Measurements from ENCODE around the gene AURKAIP1. TPM values are rescaled to one million over a fixed set of nuclear protein-coding genes. Genes with fewer than 3 reads are reported as not detected.

The AURKAIP1 gene
- polyA plus RNA-seq, 2 of the 4 experiments (the other 2 are of a cell fraction): 62.0 to 102 TPM

DNA sequence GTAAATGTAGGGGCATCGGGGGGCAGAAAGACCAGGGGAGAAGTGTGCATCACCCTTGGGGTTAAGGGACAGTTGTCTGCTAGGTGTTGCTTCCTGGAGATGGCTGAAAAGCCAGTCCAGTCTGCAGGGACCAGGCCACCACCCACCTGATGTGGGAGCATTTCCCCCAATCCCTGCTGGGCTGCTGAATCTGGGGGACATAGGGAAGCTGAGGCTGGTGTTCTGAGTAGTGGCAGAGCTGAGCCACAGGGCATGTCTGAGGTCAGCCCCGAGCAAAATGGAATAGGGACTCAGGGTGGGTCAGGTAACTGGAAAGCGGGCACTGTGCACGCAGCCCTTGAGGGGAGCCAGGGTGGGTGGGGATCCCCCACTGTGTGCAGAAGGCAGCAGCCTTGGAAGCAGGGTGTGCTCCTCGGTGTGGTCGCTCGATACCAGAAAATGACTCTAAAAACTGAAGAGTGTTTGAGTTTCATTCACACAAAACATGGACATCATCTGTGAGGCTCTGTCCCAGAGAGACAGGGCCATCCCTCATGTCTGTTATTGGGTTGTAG lies 26.5 kb upstream of the AURKAIP1 start (continued):
- TF ChIP-seq JUNB (IDR thresholded peaks at IDR 0.05): no peak
- TF ChIP-seq, protein P1, sequence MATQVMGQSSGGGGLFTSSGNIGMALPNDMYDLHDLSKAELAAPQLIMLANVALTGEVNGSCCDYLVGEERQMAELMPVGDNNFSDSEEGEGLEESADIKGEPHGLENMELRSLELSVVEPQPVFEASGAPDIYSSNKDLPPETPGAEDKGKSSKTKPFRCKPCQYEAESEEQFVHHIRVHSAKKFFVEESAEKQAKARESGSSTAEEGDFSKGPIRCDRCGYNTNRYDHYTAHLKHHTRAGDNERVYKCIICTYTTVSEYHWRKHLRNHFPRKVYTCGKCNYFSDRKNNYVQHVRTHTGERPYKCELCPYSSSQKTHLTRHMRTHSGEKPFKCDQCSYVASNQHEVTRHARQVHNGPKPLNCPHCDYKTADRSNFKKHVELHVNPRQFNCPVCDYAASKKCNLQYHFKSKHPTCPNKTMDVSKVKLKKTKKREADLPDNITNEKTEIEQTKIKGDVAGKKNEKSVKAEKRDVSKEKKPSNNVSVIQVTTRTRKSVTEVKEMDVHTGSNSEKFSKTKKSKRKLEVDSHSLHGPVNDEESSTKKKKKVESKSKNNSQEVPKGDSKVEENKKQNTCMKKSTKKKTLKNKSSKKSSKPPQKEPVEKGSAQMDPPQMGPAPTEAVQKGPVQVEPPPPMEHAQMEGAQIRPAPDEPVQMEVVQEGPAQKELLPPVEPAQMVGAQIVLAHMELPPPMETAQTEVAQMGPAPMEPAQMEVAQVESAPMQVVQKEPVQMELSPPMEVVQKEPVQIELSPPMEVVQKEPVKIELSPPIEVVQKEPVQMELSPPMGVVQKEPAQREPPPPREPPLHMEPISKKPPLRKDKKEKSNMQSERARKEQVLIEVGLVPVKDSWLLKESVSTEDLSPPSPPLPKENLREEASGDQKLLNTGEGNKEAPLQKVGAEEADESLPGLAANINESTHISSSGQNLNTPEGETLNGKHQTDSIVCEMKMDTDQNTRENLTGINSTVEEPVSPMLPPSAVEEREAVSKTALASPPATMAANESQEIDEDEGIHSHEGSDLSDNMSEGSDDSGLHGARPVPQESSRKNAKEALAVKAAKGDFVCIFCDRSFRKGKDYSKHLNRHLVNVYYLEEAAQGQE (IDR thresholded peaks at IDR 0.05): no peak

DNA sequence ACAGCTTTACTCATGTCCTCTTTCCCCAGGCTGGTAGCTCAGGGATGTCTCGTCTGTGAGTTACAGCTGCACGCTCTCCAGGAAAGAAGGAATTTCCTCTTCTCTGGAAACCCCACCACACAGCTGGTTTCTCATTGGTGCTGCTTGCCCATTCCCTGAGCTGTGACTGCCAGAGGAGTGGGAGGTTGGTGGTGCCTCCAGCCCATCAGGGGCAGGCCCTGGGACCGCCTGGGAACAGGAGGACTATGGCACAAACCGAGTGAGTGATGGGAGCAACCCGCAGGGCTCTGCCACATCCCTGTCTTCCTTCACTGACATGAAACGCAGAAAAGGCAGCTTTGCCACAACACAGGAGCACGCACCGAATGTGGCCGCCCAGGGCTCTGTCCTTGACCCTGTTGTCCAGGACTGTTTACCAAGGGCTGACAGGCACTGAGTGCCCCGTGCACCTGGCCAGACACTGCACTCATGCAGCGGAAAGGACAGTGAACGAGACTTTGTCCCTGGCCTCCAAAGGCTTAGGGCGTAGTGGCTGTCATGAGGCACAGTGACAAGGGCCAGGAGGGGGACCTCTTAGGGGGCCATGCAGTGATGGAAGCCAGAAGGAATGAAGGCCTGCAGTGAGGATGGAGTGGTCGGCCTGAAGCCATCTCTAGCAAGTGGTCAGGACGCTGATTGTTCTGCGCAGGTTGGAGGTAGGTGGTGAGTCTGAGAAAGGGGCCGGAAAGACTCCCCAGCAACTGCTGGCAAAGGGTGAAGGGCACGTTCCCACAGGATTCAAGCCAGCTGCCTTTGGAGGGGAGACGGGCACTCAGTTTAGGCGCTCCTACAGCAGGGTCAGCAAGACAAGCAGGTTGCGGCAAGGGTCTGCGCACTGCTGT lies 25.8 kb upstream of the AURKAIP1 start:
- peak overlapping the region; percentile 87 to 99 for H3K27ac ChIP-seq
- H3K9me3 ChIP-seq: no peaks in the 10 kb centered on the region
- TF ChIP-seq POLR2A (IDR thresholded peaks at IDR 0.05; ENCODE audit: low read length): 0 out of 2 replicates have a peak, but pooled peaks have one; percentile 7
- TF ChIP-seq, protein P2, sequence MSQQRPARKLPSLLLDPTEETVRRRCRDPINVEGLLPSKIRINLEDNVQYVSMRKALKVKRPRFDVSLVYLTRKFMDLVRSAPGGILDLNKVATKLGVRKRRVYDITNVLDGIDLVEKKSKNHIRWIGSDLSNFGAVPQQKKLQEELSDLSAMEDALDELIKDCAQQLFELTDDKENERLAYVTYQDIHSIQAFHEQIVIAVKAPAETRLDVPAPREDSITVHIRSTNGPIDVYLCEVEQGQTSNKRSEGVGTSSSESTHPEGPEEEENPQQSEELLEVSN (IDR thresholded peaks at IDR 0.05; ENCODE audit: borderline replicate concordance, low read depth): no peak
- H3K4me3 ChIP-seq: peak overlapping the region; percentile 96
- FAIRE-seq (no peak), DNase-seq (ENCODE audit: low read depth in 1 of 2, low spot score in 1 of 2) (no peak), ATAC-seq (no peak)
- POLR2A ChIA-PET: interaction anchor here (1.0 kb wide), 1 partner anchor 31 kb away, joined by 3 read pairs; no protein-coding TSS in a partner anchor
- 83% methylated on average over 13 of the region's 22 CpGs for WGBS (ENCODE audit: missing lambda C conversion rate)
- CTCF ChIA-PET: interaction anchor here (1.1 to 2.3 kb wide), 7 partner anchors 9 to 53 kb away, joined by 3 to 13 read pairs (median 6); no protein-coding TSS in a partner anchor
- H3K4me2 ChIP-seq: peak overlapping the region; percentile 79
- peaks cover 34% of the 10 kb centered on the region for H3K4me1 ChIP-seq

DNA sequence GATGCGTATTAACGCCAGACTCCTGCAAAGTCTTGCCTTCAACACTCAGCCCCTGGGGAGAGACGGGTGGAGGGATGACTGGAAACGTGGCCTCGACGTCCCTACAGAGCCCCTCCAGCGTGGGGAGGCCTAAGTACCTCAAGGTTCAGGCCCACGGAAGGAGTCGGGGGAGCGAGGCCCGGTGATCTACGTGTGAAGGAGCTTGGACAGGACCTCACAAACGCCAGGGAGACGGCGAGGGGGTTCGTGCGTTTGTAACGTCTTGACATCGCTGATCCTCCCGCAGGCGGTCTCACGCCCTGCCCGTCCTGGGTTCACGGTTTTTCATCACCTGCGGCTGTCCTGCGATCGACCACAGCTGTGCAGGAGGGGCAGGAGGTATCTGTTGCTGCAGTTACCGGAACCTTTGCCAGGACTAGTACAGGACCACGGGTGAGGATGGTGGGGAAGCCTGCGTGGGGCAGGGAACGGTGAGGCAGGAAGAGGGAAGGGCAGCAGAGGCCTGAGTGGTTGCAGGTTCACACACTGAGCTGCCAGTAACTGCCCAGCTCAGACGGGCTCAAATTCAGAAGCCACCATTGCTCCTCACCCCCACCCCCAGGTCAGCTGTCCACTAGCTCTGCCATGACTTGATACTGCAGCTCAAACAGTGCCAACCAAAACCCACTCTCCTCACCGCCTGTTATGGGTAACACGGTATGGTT lies 25.0 kb upstream of the AURKAIP1 start:
- Histone ChIP-seq H3K4me2 (peak overlapping the region; percentile 79), H3K4me1 (peaks cover 29% of the 10 kb centered on the region), H3K9me3 (no peaks in the 10 kb centered on the region), H3K27ac (peak overlapping the region; percentile 87 to 99), H3K4me3 (peak overlapping the region; percentile 96)
- ATAC-seq (peak; percentile 6 to 19; a peak in 5 of 6 replicates), FAIRE-seq (no peak), DNase-seq (ENCODE audit: low read depth in 1 of 2, low spot score in 1 of 2) (no peak)
- POLR2A ChIA-PET: interaction anchor here (1.0 to 1.7 kb wide), 2 partner anchors 25 to 31 kb away, joined by 3 to 20 read pairs; partner anchors contain the start of gene AURKAIP1
- WGBS (ENCODE audit: missing lambda C conversion rate): 10% methylated on average over 16 of the region's 34 CpGs
- CTCF ChIA-PET: interaction anchor here (0.6 to 2.4 kb wide), 7 partner anchors 12 to 105 kb away, joined by 3 to 8 read pairs (median 6); no protein-coding TSS in a partner anchor
- TF ChIP-seq, protein P3, sequence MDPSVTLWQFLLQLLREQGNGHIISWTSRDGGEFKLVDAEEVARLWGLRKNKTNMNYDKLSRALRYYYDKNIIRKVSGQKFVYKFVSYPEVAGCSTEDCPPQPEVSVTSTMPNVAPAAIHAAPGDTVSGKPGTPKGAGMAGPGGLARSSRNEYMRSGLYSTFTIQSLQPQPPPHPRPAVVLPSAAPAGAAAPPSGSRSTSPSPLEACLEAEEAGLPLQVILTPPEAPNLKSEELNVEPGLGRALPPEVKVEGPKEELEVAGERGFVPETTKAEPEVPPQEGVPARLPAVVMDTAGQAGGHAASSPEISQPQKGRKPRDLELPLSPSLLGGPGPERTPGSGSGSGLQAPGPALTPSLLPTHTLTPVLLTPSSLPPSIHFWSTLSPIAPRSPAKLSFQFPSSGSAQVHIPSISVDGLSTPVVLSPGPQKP (IDR thresholded peaks at IDR 0.05; ENCODE audit: low read depth, low read length): no peak
- TF ChIP-seq TFCP2L1 (CRISPR knock-in tag; IDR thresholded peaks at IDR 0.05): no peak
- TF ChIP-seq KDM1A (IDR thresholded peaks at IDR 0.05; ENCODE audit: low read depth): no peak
- no peak for TF ChIP-seq EHF (CRISPR knock-in tag; IDR thresholded peaks at IDR 0.05)
- TF ChIP-seq CHD4 (IDR thresholded peaks at IDR 0.05; ENCODE audit: borderline replicate concordance): no peak
- TF ChIP-seq HOXB5 (CRISPR knock-in tag; IDR thresholded peaks at IDR 0.05): no peak
- no peak for TF ChIP-seq ESRRA (IDR thresholded peaks at IDR 0.05; ENCODE audit: borderline replicate concordance, low read length)
- TF ChIP-seq, protein P4, sequence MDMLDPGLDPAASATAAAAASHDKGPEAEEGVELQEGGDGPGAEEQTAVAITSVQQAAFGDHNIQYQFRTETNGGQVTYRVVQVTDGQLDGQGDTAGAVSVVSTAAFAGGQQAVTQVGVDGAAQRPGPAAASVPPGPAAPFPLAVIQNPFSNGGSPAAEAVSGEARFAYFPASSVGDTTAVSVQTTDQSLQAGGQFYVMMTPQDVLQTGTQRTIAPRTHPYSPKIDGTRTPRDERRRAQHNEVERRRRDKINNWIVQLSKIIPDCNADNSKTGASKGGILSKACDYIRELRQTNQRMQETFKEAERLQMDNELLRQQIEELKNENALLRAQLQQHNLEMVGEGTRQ (IDR thresholded peaks at IDR 0.05): no peak
- TF ChIP-seq HOXB13 (CRISPR knock-in tag; IDR thresholded peaks at IDR 0.05; ENCODE audit: low read depth): no peak
- TF ChIP-seq NR3C1 (IDR thresholded peaks at IDR 0.05): no peak
- TF ChIP-seq SREBF2 (IDR thresholded peaks at IDR 0.05): no peak
- no peak for TF ChIP-seq CEBPB (IDR thresholded peaks at IDR 0.05)
- no peak for TF ChIP-seq CBX2 (IDR thresholded peaks at IDR 0.05; ENCODE audit: borderline replicate concordance, low read depth)
- no peak for TF ChIP-seq TP53 (CRISPR knock-in tag; IDR thresholded peaks at IDR 0.05)
- 0 out of 2 replicates have a peak, but pooled peaks have one; percentile 12 for TF ChIP-seq NFE2L2 (conservative IDR thresholded peaks at IDR 0.05; ENCODE audit: low read length)
- TF ChIP-seq, protein P5, sequence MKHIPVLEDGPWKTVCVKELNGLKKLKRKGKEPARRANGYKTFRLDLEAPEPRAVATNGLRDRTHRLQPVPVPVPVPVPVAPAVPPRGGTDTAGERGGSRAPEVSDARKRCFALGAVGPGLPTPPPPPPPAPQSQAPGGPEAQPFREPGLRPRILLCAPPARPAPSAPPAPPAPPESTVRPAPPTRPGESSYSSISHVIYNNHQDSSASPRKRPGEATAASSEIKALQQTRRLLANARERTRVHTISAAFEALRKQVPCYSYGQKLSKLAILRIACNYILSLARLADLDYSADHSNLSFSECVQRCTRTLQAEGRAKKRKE (CRISPR knock-in tag; IDR thresholded peaks at IDR 0.05; ENCODE audit: low read depth): no peak
- no peak for TF ChIP-seq HDAC2 (IDR thresholded peaks at IDR 0.05)
- TF ChIP-seq, protein P2 (IDR thresholded peaks at IDR 0.05; ENCODE audit: borderline replicate concordance, low read depth): 0 out of 2 replicates have a peak, but pooled peaks have one; percentile 3
- TF ChIP-seq HOXA7 (CRISPR knock-in tag; IDR thresholded peaks at IDR 0.05): no peak; the same call in 1 of the 2 replicates
- no peak for TF ChIP-seq RFX5 (IDR thresholded peaks at IDR 0.05)
- 0 out of 2 replicates have a peak, but pooled peaks have one; percentile 51 for TF ChIP-seq POLR2AphosphoS2 (conservative IDR thresholded peaks at IDR 0.05; ENCODE audit: low read length)
